Psoas muscle (tissue), 8 donors: ENCODE data around the gene NRCAM. TPM values are rescaled to one million over a fixed set of nuclear protein-coding genes. Genes with fewer than 3 reads are reported as not detected.

Experiments
- ATAC-seq, 4 donors: fragments of 200-7000 bp; cut with Tn5 transposase; one replicate each; pipeline ENCODE4 v1.9.1; 2020; ENCODE audit warnings: moderate library complexity in 3 of 4, mild to moderate bottlenecking in 2 of 4
- DNase-seq, 2 donors: peaks; one replicate each; pipeline ENCODE4 v3.0.0-alpha.2; 2020
- H3K27ac ChIP-seq: fragments of 200-600 bp; one replicate; pipeline ENCODE4 v1.8.0; 2022
- H3K27me3 ChIP-seq, 3 donors: fragments of 200-600 bp in 1 of 3; one replicate each; pipeline versions ENCODE4 v1.6.1 to v1.8.0; 2013 to 2022; ENCODE audit warnings: low read length in 2 of 3, mild to moderate bottlenecking in 2 of 3, moderate library complexity in 1 of 3; ENCODE audit not compliant: insufficient read depth in 3 of 3
- H3K36me3 ChIP-seq, 2 donors: fragments of 200-600 bp in 1 of 2; one replicate each; pipeline versions ENCODE4 v1.6.1 to v1.8.0; 2013 to 2022; ENCODE audit warnings: low read depth in 1 of 2, mild to moderate bottlenecking in 1 of 2, moderate library complexity in 1 of 2; ENCODE audit not compliant: insufficient read depth in 1 of 2
- H3K4me1 ChIP-seq: fragments of 200-600 bp; one replicate; pipeline ENCODE4 v1.8.0; 2022
- H3K4me3 ChIP-seq: fragments of 200-600 bp; one replicate; pipeline ENCODE4 v1.8.0; 2022; ENCODE audit warnings: mild to moderate bottlenecking
- H3K9me3 ChIP-seq: fragments of 200-600 bp; one replicate; pipeline ENCODE4 v1.8.0; 2022
- whole genome bisulfite sequencing, 3 donors: extraction: QIAGEN DNeasy Blood & Tissue Kit; methylation state at CpG; one replicate each; pipeline versions ENCODE4 v1.1.6 to v1.1.7; 2013; 5-methylcytosine and 5-hydroxymethylcytosine counted together
- intact Hi-C, 2 donors: fragments of 100-400 bp; cut with DNase I; formaldehyde crosslinking; loops; one replicate each; pipeline versions ENCODE4 v1.11.0 to v1.14.2; 2022
- polyA plus RNA-seq, 3 donors: library from polyadenylated mRNA; stranded (reverse); fragments of 200-250 nt; gene quantifications; one replicate each; pipeline ENCODE4 v1.2.3, GENCODE V29; 2013
- total RNA-seq, 4 donors: library from RNA; stranded (reverse); fragmentation: NEBNext Ultra II Directional in 2 of 4; extraction: Animal tissue kit (Norgen Biotek cat#: 25700) in 2 of 4; gene quantifications; one replicate each; pipeline versions ENCODE4 v1.2.1 to v1.2.4, GENCODE V29; 2021 to 2023
- TF ChIP-seq, protein P1 (sequence below): fragments of 200-600 bp; IDR thresholded peaks from one replicate; pipeline ENCODE4 v1.8.0; 2022; ENCODE audit warnings: antibody characterized with exemption
- donor health status: healthy with polysubstance abuse.
- donor health status: DM: no; HTN: no; CAD: no; lungs with moderate emphysema.
- donor health status: Bipolar disorder and iron deficiency.
- donor health status: healthy.
- donor health status: DM: yes; HTN: yes; CAD: no.
- donor health status: DM: no; HTN: no; CAD: no.
- donor health status: DM: no; HTN: no; CAD: no.
- donor health status: DM: yes; HTN: yes; CAD: no.

NRCAM gene
- total and polyA plus RNA-seq, 7 donors = 0.06 to 1.8 (median 0.55) TPM

DNA sequence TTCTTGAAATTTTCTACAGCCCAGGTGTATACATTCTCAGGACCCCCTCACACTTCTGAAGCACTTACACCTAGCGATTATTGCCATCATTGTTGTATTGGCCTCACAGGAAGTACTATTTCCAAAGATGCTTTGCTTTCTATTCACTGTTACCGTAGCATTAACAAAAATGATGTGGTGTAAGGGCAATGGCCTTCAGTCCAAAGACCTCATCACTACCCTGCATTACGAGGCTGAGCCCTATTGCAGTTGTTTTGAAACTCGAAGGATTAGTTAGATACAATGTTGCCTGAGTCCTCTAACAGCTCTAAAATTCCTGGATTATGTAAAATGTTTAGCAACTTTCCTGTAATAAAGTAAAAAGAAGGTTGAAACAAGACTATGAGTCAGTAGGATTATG is 2.9 kb downstream of the NRCAM start:
- intact Hi-C loops = no loop called here
- no peak for ATAC-seq
- Histone ChIP-seq H3K27me3 (peaks cover 3 to 70% (median 14%) of the 10 kb centered on the region in 3 donors), H3K27ac (no peak overlapping the region), H3K4me1 (peaks cover 12% of the 10 kb centered on the region), H3K36me3 (no peaks in the 10 kb centered on the region), H3K9me3 (no peaks in the 10 kb centered on the region), H3K4me3 (no peak overlapping the region)
- DNase-seq = no peak
- 90 to 95% (median 93%) methylated on average over 4 of the region's 4 CpGs for WGBS, 3 donors
- TF ChIP-seq, protein P1, sequence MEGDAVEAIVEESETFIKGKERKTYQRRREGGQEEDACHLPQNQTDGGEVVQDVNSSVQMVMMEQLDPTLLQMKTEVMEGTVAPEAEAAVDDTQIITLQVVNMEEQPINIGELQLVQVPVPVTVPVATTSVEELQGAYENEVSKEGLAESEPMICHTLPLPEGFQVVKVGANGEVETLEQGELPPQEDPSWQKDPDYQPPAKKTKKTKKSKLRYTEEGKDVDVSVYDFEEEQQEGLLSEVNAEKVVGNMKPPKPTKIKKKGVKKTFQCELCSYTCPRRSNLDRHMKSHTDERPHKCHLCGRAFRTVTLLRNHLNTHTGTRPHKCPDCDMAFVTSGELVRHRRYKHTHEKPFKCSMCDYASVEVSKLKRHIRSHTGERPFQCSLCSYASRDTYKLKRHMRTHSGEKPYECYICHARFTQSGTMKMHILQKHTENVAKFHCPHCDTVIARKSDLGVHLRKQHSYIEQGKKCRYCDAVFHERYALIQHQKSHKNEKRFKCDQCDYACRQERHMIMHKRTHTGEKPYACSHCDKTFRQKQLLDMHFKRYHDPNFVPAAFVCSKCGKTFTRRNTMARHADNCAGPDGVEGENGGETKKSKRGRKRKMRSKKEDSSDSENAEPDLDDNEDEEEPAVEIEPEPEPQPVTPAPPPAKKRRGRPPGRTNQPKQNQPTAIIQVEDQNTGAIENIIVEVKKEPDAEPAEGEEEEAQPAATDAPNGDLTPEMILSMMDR = no peak

DNA sequence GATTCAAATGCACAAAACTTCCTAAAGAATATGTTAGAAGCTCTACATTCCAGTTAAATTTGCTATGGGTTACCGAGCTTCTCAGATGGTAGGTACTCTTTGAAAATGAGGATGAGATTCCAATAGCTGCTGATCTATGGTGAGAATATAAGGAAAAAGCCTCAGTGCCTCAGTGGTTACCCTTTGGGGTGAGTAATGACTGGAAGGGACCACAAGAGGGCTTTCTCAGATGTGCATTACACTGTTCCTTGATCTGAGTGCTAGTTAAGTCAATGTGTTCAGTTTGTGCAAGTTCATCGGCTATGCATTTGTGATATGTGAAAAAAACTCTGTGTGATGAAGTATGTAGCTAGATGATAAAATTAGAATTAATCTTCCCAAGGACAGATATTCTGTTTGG is 3.5 kb downstream of the NRCAM start:
- TF ChIP-seq, protein P1 = peak; percentile 13
- ATAC-seq (no peak), DNase-seq (no peak)
- Histone ChIP-seq H3K27ac (no peak overlapping the region), H3K27me3 (peaks cover 3 to 64% (median 13%) of the 10 kb centered on the region in 3 donors), H3K4me3 (no peak overlapping the region), H3K36me3 (no peaks in the 10 kb centered on the region), H3K9me3 (no peaks in the 10 kb centered on the region), H3K4me1 (peaks cover 12% of the 10 kb centered on the region)
- intact Hi-C loops = no loop called here
- WGBS, 3 donors = 69 to 77% (median 69%) methylated on average over 2 of the region's 2 CpGs

DNA sequence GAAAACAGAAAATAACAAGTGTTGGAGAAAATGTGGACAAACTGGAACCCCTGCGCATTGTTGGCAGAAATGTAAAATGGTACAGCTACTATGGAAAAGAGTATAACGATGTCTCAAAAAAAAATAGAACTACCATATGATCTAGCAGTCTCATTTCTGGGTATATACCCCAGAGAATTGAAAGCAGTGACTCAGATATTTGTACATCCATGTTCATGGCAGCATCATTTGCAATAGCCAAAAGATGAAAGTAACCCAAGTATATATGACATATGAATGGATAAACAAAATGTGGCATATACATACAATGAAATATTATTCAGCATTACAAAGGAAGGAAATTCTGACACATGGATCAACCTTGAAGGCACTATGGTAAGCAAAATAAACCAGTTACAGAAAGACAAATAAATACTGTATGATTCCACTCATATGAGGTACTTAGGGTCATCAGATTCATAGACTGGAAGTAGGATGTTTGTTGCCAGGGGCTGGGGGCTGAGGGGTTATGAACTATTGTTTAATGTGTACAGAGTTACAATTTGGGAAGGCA is 4.9 kb downstream of the NRCAM start:
- DNase-seq (no peak), ATAC-seq (no peak)
- Histone ChIP-seq H3K4me1 (peaks cover 12% of the 10 kb centered on the region), H3K27me3 (peaks cover 3 to 50% (median 7%) of the 10 kb centered on the region in 3 donors), H3K4me3 (no peak overlapping the region), H3K27ac (no peak overlapping the region), H3K9me3 (no peaks in the 10 kb centered on the region), H3K36me3 (no peaks in the 10 kb centered on the region)
- intact Hi-C loops = no loop called here
- WGBS, 3 donors = 85 to 88% (median 88%) methylated on average over 2 of the region's 2 CpGs
- TF ChIP-seq, protein P1 = no peak

DNA sequence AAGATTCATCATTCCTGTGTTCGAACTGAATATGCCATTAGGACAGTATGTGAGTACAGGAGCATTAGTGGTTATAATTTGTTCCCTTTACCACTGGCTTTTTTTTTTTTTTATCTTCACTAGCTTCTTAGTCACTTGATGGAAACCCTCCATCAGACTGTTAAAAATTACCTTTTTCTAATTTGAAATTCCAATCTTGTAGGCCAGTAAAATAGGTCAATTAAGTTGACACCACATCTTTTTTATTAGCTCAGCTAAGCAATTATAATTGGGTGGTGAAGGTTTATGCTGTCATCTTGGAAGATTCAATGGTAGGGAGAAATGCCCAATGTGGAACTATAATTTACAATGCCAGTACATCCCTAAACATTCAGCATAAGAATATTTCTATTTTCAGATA is 6.1 kb downstream of the NRCAM start:
- no peak overlapping the region for H3K4me3 ChIP-seq
- ATAC-seq = no peak
- H3K9me3 ChIP-seq = no peaks in the 10 kb centered on the region
- H3K27me3 ChIP-seq = peaks cover 3 to 38% (median 6%) of the 10 kb centered on the region in 3 donors
- TF ChIP-seq, protein P1 = no peak
- intact Hi-C loops = no loop called here
- H3K27ac ChIP-seq = no peak overlapping the region
- 88 to 97% (median 95%) methylated on average over 1 of the region's 1 CpG for WGBS, 3 donors
- peaks cover 8% of the 10 kb centered on the region for H3K4me1 ChIP-seq
- no peaks in the 10 kb centered on the region for H3K36me3 ChIP-seq
- DNase-seq = no peak

DNA sequence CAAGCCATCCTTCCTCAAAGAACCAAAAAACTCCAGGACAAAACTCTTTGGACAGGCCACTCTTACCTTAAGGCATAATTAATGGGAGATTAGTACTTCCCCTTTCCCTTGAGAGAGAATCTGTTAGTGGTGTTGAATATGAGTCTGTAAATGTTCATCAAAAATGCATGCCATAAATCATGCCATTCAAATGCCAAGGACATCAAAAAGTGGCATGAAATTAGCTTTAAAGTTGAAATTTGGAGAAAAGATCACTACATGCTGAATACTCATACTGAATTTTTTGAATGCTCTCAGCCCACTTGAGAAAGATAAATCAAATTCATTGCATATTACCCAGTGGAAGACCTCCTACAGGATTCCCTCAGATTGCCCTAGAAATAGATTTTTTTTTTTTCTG is 6.7 kb downstream of the NRCAM start:
- ATAC-seq (no peak), DNase-seq (no peak)
- Histone ChIP-seq H3K36me3 (no peaks in the 10 kb centered on the region), H3K27me3 (peaks cover 0 to 32% (median 3%) of the 10 kb centered on the region in 3 donors), H3K27ac (no peak overlapping the region), H3K9me3 (no peaks in the 10 kb centered on the region), H3K4me3 (no peak overlapping the region), H3K4me1 (peaks cover 2% of the 10 kb centered on the region)
- TF ChIP-seq, protein P1 = no peak
- intact Hi-C loops = no loop called here
